ENCODE measurements around the gene CD300LG.
"Not testable (repeated sequence)": the region's sequence is repeated elsewhere in the genome, so short reads cannot be mapped to it uniquely, and the experiment has no call there.

The CD300LG gene, protein sequence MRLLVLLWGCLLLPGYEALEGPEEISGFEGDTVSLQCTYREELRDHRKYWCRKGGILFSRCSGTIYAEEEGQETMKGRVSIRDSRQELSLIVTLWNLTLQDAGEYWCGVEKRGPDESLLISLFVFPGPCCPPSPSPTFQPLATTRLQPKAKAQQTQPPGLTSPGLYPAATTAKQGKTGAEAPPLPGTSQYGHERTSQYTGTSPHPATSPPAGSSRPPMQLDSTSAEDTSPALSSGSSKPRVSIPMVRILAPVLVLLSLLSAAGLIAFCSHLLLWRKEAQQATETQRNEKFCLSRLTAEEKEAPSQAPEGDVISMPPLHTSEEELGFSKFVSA

DNA sequence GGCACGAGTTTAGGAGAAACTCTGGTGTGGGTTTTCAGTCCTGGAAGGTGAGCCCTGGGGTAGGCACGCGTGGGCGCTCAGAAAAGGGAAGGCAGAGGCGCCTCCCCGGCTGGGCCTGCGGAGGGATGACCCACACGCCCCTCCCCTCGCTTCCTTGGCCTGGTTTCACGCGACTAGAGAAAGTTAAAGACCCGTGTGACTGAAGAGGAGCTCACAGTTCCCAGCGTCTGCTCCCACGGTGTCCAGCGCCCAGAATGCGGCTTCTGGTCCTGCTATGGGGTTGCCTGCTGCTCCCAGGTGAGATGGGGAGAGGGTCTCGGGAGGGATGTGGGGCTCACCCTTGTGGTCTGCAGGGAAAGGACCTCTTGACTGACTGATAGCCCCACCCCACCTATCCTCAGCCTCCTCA lies at the start of gene CD300LG:
Gene CD300LG (plus strand): TSS at position 214 of the 409 bp plus-strand sequence. CDS start 41 bp downstream, at position 255.
- no peak for DNase-seq

GRCh38 chr17:43798024-43798423 lies 49.0 kb upstream of the CD300LG start:
- DNase-seq: not testable (repeated sequence)

DNA sequence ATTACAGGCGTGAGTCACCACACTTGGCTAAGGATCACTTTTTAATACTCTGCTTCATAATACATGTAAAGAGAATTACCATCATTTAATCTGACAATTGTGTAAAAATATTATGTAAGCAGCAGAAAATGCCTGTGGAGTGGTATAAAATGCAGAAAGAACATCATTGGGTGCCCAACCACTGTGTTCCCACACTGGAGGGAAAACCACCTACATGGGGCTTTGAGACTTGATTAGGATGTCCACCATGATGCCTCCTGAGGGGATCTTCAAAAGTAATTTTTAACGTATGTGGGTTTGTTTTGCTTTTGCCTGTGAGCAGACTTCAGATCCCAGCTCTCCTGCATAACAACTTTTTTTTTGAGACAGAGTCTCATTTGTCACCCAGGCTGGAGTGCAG lies 47.9 kb upstream of the CD300LG start:
- DNase-seq: no peak

DNA sequence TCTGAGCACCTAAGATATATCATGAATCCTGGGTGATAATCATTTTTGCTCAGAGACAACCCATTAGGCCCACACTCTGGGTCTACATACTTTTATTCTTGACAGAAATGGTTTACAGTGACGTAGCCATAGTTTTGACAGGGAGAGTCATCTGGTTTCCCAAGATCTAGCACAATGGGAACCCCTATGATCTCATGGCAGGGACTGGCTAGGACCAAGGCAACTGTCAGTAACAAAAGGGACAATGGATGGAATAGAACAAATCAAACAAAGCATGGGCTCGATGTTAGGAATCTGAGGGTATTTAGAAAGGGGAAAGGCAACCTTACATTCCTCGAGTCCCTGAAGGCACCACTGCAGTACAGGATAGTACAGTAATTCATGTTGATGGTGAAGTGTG lies 46.2 kb upstream of the CD300LG start:
- DNase-seq: no peak

DNA sequence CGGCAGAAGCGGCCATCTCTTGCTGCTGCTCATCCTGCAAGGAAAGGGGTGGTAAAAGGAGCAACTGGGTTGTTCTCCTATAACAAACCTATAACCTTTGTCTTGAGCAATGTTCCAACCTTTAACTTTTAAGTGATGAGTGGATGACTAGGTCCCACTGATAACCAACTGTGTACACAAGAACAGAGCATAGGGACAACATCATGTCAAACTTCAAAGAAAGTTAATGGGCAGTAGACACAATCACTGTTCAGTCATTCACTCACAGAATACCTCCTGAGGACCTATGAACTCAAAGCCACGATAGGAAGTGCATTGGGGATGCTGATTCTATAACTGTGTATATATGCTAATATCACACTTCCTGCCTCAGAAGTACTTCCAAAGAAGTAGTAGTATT lies 45.1 kb upstream of the CD300LG start:
- DNase-seq: no peak

DNA sequence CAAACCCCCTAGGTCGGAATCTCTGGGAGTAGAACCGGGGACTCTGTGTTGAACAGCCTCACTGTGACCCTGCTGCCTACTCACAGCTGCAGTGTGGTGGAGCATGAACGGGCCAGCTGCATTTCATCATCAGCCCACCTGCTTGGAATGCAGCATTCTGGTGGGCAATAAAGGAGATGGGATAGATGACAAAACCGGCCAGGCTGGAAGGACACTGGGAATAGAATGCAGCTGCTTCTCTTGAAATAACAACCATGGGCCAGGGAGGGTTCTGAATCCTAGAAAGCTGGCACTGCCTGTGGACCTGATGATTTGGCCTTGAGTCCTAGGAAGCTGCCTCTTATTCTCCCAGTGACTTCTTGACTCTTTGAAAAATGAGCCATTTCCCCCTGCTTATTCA lies 43.2 kb upstream of the CD300LG start:
- DNase-seq: no peak

- DNase-seq: no peak
Observed at GRCh38 chr17:43805117-43805516, 41.9 kb upstream of the CD300LG start.

DNA sequence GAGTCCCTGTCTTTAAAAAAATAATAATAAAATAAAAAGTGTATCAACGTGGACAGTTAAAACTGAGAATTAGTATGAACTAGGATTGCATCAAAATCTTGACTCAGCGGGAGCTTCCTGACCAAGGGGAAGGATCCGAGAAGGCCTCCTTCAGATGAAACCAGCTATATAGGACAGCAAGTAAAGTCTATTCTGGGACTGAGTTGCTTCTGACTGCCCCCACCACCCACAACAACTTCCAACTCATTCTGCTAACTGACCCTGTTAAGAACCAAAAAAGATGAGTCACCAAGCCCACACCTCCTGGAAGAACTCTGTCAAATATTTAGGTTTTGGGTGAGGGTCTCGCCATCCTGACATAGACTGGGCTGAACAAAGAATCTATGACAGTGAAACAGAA lies 38.9 kb upstream of the CD300LG start:
- no peak for DNase-seq

- DNase-seq: no peak
Observed at GRCh38 chr17:43809121-43809520, 37.9 kb upstream of the CD300LG start.

DNA sequence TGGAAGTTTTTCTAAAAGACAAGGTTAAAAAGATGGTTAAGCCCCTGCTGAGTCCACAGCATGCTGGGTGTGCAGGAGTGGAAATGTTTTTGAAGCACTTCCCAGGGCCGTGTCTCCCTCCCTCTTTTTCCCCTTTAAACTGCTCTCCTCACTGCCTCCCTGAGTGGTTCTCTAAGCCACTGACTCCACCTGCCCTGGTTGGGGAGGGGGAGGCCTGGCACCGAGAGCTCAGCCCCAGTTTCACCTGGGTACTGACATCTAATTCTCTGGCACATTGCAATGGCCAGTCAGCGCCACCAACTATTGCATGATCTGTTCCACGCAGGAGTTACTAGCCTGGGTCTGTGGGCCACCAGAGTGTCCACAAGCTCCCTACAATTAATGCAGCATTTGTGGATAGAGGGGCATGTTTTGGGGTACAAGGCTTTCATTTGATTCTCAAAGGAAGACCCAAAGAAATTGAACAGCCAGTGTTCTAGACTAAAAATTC lies 36.7 kb upstream of the CD300LG start:
- DNase-seq: no peak

- DNase-seq: no peak
Observed at GRCh38 chr17:43810823-43811222, 36.2 kb upstream of the CD300LG start.

DNA sequence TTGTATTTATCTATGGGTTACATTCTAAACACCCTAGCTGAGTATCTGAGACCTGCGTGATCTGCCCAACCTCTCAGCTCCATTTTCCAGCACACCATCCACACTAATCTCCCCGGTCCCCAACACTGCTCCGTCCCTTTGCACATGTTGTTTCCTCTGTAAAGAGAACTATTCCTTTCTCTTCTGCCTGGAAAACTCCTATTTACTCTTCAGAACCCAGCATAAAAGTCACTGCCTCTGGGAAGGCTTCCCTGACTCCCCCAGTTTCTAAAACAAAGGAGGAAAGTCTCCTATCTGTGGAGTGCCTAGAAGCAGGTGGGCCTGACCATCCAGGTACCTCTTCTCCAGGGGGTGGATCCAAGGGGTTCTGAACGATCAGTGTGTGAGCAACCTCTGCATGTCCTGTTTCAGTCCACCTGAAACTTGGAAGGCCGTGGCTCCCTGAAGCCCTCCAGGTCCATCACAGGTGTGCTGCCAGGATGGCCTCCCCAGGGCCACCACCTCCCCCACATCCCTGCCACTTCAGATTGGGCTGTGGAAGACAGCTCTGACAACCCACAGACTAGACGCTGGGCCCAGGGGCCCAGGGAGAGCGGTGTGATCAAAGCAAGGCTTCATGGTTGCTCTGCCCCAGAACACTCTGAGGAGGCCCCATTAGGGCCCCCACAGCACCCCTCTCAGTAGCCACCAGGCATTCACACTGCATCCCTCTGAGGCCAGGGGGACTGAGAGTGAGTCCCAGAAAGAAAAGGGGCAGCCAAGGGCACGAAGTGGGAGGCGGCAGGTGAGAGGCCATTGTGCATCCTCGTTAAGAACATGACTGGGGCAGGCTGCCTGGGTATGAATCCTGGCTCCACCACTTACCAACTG lies 34.3 kb upstream of the CD300LG start:
- no peak for DNase-seq

DNA sequence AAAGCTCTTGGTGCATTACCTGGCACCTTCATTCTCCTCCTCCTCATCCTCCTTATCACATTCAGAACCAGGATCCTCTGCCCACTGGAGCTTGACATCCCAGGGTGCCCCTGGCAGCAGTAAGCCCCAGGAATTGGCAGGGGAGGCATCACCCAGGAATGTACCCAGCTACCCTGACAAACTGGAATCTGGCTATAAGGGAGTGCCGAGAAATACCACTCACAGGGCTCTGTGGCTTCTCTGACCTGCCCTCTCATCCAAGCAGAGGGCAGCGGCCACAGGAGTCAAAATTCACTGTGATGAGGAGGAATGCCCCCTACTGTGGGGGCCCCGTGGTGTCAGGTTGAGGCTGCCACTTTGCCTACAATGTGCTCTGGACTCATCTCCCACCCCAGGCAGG lies 33.6 kb upstream of the CD300LG start:
- DNase-seq: no peak

DNA sequence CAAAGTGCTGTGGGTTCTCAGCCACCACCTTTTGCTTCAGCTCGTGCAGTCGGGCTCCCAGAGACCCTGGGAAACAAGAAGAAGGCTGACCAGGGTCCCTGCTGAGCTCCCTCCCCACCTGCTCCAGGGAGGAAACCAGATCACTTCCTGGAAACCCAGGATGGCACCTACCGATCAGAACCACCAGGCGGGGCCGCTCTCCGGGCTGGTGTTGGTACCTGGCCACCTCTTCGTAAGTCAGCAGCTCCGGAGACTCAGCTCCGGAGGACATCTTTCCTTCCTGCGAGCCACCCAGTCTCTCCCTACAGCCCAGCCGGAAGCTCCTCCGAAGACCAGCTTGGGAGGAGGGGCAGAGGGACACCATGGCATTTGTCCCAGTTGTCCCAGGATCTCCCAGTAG lies 33.0 kb upstream of the CD300LG start:
- no peak for DNase-seq

DNA sequence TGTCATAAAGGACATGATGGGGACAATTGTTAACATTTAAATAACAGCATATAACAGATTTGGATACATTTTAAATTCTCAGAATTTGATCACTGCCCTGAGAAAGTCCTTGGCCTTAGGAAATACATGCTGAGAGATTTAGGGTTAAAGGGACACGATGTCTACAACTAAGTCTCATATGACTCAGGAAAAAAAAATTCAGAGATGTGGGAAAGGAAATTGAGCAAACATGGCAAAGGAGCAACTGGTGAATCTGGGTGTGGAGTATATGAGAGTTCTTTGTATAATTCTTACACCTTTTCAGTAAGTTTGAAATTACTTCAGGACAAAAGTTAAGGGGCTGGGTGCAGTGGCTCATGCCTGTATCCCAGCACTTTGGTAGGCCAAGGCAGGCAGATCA lies 32.3 kb upstream of the CD300LG start:
- DNase-seq: no peak

DNA sequence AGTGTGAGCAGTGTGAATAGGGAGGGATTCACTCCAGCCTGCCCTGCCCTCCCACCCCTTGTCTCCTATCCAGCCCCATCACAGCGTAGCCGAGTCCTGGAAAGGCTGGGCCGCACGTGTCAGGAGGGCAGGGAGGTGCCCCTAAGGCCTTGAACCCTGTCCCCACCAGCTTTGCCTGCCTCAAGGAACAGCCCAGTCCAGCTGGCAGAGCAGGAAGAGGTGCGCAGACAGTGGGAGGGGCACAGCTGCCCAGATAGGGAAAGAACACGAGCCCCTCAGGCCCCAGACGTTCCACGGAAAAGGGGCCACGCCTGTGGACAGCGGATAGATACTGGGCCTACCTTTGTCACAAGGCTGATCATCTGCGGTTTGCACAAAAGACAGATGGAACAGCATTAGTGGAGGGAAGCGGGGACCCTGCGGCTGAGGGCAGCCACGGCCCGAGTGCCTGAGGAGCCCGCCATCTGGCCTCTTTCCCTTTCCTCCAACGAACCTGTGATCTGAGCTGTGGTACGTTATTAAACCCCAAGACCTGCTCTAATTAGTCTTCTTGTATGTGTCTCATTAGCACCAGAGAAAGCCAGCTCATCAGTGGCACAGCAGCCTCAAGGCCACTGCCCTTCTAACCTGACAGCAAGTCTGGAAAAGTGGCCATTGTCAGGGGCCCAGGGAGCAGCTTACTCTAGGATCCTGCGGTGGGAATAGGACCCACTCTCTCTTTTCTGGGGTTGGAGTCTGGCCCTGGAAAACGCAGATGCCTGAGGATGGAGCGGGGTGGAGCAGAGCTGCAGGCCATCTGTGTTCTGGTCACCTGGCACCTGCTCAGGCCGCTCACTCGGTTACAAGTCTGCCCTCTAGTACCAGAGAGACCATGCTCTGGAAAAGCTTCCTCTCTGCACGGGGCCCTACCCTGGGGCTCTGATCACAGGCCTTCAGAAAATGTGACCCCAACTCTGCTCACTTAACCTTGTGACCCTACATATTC lies 30.3 kb upstream of the CD300LG start:
- DNase-seq: no peak

DNA sequence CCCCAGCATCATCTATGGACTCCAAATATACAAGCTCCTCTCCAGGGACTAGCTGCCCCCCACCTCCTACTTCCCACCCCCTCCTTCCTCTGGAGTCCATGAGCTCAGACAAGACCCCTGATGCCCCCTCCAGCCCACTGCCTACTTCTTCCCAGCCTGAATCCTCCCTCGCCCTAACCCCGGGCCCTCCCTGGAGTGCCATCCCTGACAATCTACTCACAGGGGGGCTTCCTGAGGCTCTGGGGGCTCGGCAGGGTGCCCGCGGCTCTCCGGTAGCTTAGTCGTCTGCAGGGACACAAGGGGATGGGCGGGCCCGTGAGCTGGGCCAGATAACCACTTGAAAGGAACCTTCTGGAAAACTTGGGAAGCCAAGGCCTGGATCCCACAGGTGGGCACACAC lies 29.1 kb upstream of the CD300LG start:
- no peak for DNase-seq

GRCh38 chr17:43818966-43819365 lies 28.0 kb upstream of the CD300LG start:
- no peak for DNase-seq

DNA sequence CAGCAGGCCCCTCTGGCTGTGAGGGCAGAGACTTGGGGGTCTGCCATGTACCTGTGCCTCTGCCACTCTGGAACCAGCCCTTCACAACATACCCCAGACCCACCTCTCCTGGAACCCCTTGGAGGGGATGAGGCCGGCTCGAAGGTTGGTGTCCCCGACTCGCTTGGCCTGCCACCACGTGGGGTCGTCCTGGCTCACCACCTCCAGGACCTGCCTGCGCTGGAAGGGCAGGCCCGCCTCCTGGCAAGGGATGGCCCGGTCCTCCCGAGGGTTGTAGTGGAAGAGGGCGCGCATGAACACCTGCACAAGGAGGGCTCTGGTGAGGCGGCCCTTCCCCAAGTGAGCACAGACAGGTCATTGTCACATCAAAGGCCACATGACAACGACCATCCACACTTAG lies 26.2 kb upstream of the CD300LG start:
- DNase-seq: no peak

DNA sequence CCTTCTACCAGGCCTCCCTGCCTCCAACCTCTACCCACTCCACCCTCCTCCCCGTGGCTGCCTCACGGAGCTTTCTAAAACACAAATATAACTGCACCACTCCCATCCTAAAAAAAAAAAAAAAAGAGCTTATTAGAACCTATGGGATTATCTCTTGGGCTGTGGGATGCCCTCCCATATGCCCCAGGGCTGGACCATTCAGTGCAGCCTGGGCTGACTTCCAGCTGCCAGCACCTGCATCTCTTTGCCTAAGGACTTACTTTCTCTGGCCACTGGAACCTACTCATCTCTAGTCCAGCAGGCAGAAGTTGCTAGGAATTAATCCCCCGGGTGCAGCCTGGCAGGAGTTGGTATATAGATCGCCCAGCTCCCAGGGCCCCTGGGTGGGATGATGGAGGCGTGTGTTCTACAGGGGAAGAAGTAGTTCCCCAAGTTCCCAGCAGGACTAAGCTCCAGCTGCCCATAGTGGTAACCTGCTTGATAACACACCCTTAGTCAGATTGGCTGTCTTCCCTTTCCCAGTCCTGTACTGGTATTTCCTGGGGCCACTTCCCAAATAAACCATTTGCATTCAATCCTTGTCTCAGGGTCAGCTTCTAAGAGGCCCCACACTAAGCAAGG lies 24.3 kb upstream of the CD300LG start:
- no peak for DNase-seq

DNA sequence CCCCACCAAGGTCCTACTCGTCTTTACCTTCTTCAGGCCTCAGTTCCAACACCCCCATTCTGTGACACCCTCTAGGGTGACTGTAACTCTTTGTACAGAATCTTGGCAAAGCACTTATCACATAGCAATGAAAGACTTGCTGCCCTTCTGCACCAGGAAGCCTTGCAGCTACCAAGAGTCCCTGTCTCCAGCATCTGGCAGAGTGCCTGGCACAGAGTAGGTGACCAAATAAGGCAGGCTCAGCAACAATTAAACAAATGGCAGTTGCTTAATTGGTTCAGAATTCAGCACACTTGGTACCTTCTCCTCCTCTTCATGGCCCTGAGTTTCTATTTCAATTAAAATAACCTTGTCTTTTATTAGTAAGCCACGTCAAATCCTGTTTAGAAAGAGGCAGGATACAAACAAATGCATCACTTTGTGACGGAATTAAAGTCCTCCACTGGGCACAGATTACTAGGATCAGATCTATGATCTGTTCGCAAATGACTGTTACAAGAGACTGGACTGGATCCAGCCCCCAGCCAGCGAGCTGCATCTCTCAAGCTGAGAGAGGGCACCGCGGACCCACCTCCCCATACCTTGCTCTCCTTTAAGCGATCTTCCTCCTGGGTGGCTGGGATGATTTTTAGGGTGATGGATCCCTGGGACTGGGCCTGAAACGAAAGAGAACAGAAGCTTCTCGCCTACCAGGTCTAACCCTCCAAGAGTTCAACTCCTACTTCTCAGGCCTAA lies 23.5 kb upstream of the CD300LG start:
- DNase-seq: no peak

- no peak for DNase-seq
Observed at GRCh38 chr17:43825567-43825966, 21.4 kb upstream of the CD300LG start.

Data from hematopoietic multipotent progenitor cell treated with erythropoietin and hydrocortisone succinate and interleukin-3 and kit ligand, for 8 days (in vitro differentiated cells).